HepG2 (cell line): ENCODE data around the gene SND1. TPM values are rescaled to one million over a fixed set of nuclear protein-coding genes. Genes with fewer than 3 reads are reported as not detected.

ENCODE experiments used
- ATAC-seq: fragments of 200-7000 bp; cut with Tn5 transposase; 3 replicates; pipeline ENCODE4 v1.9.1; 2020; ENCODE audit warnings: mild to moderate bottlenecking, moderate library complexity
- BruUV-seq: library from RNA; stranded (reverse); fragments of 400-500 nt; replicated peaks from 2 replicates; lab custom pipeline; 2021; lab: Mats Ljungman, UMichigan
- CTCF ChIA-PET: fragments of 300-600 bp; formaldehyde crosslinking; extraction: SDS; loops from one replicate; lab custom pipeline; 2021; ENCODE audit warnings: low total read pairs, inconsistent platforms, low intra/inter-chr PET ratio; lab: Yijun Ruan, JAX
- POLR2A ChIA-PET: fragments of 350-600 bp; sonication (Branson Sonifier 250); formaldehyde crosslinking; loops from one replicate; lab custom pipeline; 2020; ENCODE audit warnings: antibody characterized with exemption, inconsistent platforms; lab: Yijun Ruan, JAX
- DNase-seq: peaks from one replicate; pipeline ENCODE4 v3.0.0-alpha.2; 2015; ENCODE audit warnings: low spot score
- FAIRE-seq: peaks from 3 replicates; lab custom pipeline; 2011; peaks lifted over from hg19 to GRCh38; lab: Jason Lieb, UNC
- H2AFZ ChIP-seq: one replicate; pipeline ENCODE4 v1.6.1; 2011; ENCODE audit warnings: low read length, inconsistent platforms
- H3K27ac ChIP-seq: fragments of 300-600 bp; 3 replicates; pipeline ENCODE4 v1.8.0; 2011; ENCODE audit warnings: mixed run types, mild to moderate bottlenecking, mixed read lengths, low read length, inconsistent platforms; ENCODE audit not compliant: insufficient read depth; ENCODE audit errors: extremely low read length
- H3K27me3 ChIP-seq, 2 experiments: fragments of 200-600 bp in 1 of 2; 2 replicates in 1 of 2; 3 replicates in 1 of 2; pipeline versions ENCODE4 v1.6.0 to v1.8.0; 2011; ENCODE audit warnings: low read length in 2 of 2, mild to moderate bottlenecking in 2 of 2, moderate library complexity in 2 of 2, inconsistent platforms in 1 of 2; ENCODE audit not compliant: insufficient read depth in 2 of 2, control insufficient read depth in 1 of 2
- H3K36me3 ChIP-seq, 2 experiments: fragments of 200-600 bp in 1 of 2; replicated peaks in 1 of 2; 2 replicates in 1 of 2; 3 replicates in 1 of 2; pipeline versions ENCODE4 v1.5.1 to v1.8.0; 2011; ENCODE audit warnings: low read length in 2 of 2, inconsistent platforms in 1 of 2; ENCODE audit not compliant: insufficient read depth in 2 of 2, control insufficient read depth in 1 of 2
- H3K4me1 ChIP-seq: 2 replicates; pipeline ENCODE4 v1.5.1; 2012; ENCODE audit warnings: low read length, inconsistent platforms; ENCODE audit not compliant: insufficient read depth
- H3K4me2 ChIP-seq: 2 replicates; pipeline ENCODE4 v1.6.0; 2011; ENCODE audit warnings: low read depth, low read length, inconsistent platforms
- H3K4me3 ChIP-seq, 3 experiments: fragments of 200-600 bp in 1 of 3; sonication (generic), shearing (Covaris generic) in 1 of 3; replicated peaks in 1 of 3; 2 replicates each; pipeline ENCODE4 v1.5.1; 2011 to 2016; ENCODE audit warnings: low read length in 3 of 3, inconsistent platforms in 2 of 3, low read depth in 2 of 3, mild to moderate bottlenecking in 2 of 3, control low read depth in 1 of 3, mixed read lengths in 1 of 3; ENCODE audit not compliant: insufficient read depth in 1 of 3
- H3K79me2 ChIP-seq: one replicate; pipeline ENCODE4 v1.6.1; 2011; ENCODE audit warnings: low read length, inconsistent platforms; ENCODE audit not compliant: insufficient read depth
- H3K9ac ChIP-seq: 2 replicates; pipeline ENCODE4 v1.6.0; 2011; ENCODE audit warnings: mild to moderate bottlenecking, low read depth, low read length, inconsistent platforms; ENCODE audit not compliant: insufficient read depth
- H3K9me3 ChIP-seq: 2 replicates; pipeline ENCODE4 v1.5.1; 2012; ENCODE audit warnings: mild to moderate bottlenecking, low read length
- H4K20me1 ChIP-seq: 2 replicates; pipeline ENCODE4 v1.6.0; 2011; ENCODE audit warnings: inconsistent platforms, mild to moderate bottlenecking, low read length, moderate library complexity; ENCODE audit not compliant: insufficient read depth
- GFI1 ChIP-seq: sonication (generic); formaldehyde crosslinking; IDR thresholded peaks from 2 replicates; pipeline ENCODE4 v1.5.0; 2020; ENCODE audit warnings: missing genetic modification reagents, mild to moderate bottlenecking, borderline replicate concordance
- KDM1A ChIP-seq: IDR thresholded peaks from 2 replicates; pipeline ENCODE4 v1.6.1; 2016; ENCODE audit warnings: missing compliant biosample characterization
- POLR2AphosphoS2 ChIP-seq: IDR thresholded peaks from 2 replicates; pipeline ENCODE4 v1.6.1; 2011; ENCODE audit warnings: low read depth, low read length, improper control_type of control experiment
- SALL1 ChIP-seq: sonication (generic); formaldehyde crosslinking; IDR thresholded peaks from 2 replicates; pipeline ENCODE4 v1.8.0; 2022; ENCODE audit warnings: mild to moderate bottlenecking, missing genetic modification reagents
- WIZ ChIP-seq: sonication (generic); formaldehyde crosslinking; IDR thresholded peaks from 2 replicates; pipeline ENCODE4 v1.5.1; 2020; ENCODE audit warnings: mild to moderate bottlenecking, missing genetic modification reagents
- ZFP36L1 ChIP-seq: sonication (generic); formaldehyde crosslinking; IDR thresholded peaks from 2 replicates; pipeline ENCODE4 v1.8.0; 2022; ENCODE audit warnings: mild to moderate bottlenecking, missing genetic modification reagents, moderate library complexity
- ZNF292 ChIP-seq: sonication (generic); formaldehyde crosslinking; IDR thresholded peaks from 2 replicates; pipeline ENCODE4 v1.8.1; 2022; ENCODE audit warnings: mild to moderate bottlenecking, low read depth, missing genetic modification reagents, borderline replicate concordance
- ZNF792 ChIP-seq: IDR thresholded peaks from 2 replicates; pipeline ENCODE4 v1.6.1; 2016
- WGBS: methylation state at CpG from one replicate; pipeline ENCODE4 v1.1.6; 2017; ENCODE audit warnings: low lambda C conversion rate; 5-methylcytosine and 5-hydroxymethylcytosine counted together
- in situ Hi-C: cut with HindIII; loops from 2 replicates; pipeline ENCODE4 v1.10.0; 2017; ENCODE audit warnings: low pct_unique_long_range_greater_than_20kb; ENCODE audit not compliant: extremely low pct_ligation_motif_present
- intact Hi-C: fragments of 100-400 bp; cut with micrococcal nuclease; formaldehyde crosslinking; loops from one replicate; pipeline ENCODE4 v1.10.0; 2022; ENCODE audit not compliant: unreplicated experiment
- polyA plus RNA-seq, 8 experiments: library from polyadenylated mRNA; depleted of rRNA in 3 of 8; stranded (reverse) in 7 of 8; unstranded in 1 of 8; fragments of >200 nt; fragmentation: Illumina TruSeq in 4 of 8; extraction: Trizol in 4 of 8; gene quantifications; 2 replicates each; pipeline versions ENCODE4 v1.2.1 to v1.2.3, GENCODE V29; 2011 to 2016; ENCODE audit warnings: low read depth in 4 of 8, missing spikeins in 1 of 8, mixed read lengths in 1 of 8; ENCODE audit not compliant: insufficient read depth in 1 of 8
- total RNA-seq, 5 experiments: library from RNA; depleted of rRNA; stranded (reverse); fragments of >200 nt; fragmentation: Illumina TruSeq; extraction: Trizol; gene quantifications; 2 replicates each; pipeline ENCODE4 v1.2.3, GENCODE V29; 2016; ENCODE audit warnings: low read depth in 1 of 5
- TF ChIP-seq, protein P1 (sequence below): IDR thresholded peaks from 2 replicates; pipeline ENCODE4 v1.6.1; 2016; ENCODE audit warnings: low read depth
- TF ChIP-seq, protein P2 (sequence below): sonication (generic); formaldehyde crosslinking; IDR thresholded peaks from 2 replicates; pipeline ENCODE4 v1.4.0; 2020; ENCODE audit warnings: mild to moderate bottlenecking, missing genetic modification reagents
- TF ChIP-seq, protein P3 (sequence below): sonication (generic); formaldehyde crosslinking; IDR thresholded peaks from 2 replicates; pipeline ENCODE4 v1.9.0; 2021; ENCODE audit warnings: missing genetic modification reagents, borderline replicate concordance

The SND1 gene
- total and polyA plus RNA-seq, 2 of the 13 experiments (the other 11 are each of a cell fraction or from before 2014, with no cell fraction given) = 110 to 182 TPM

DNA sequence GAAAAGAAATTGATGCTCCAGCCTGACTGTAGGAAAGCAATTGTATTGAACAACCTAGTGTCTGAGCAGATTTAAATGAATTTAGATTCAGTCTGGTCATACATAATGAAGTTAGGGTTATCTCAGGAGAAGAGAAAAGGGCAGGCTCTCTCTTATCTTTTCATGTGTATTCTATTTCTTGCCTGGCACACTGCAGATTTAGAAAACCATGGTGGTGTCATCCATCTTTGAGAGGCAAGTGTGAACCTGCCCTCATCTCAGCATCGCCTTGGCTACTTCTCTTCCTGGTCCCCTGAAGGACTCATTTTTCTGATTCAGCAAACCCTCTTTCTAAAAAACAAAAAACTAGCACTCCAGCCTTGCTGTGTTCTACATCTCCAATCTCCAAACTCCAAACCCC is 241.6 kb downstream of the SND1 start:
- FAIRE-seq = no peak
- ATAC-seq = no peak
- intact Hi-C loops = no loop called here
- no peak for DNase-seq
- no peak overlapping the region for H2AFZ ChIP-seq
- H3K27ac ChIP-seq = no peak overlapping the region
- H3K4me3 ChIP-seq = no peak overlapping the region
- in situ Hi-C loops = no loop called here
- H3K4me2 ChIP-seq = no peak overlapping the region
- TF ChIP-seq ZNF792 (CRISPR knock-in tag) (no peak), GFI1 (CRISPR knock-in tag) (no peak), ZFP36L1 (CRISPR knock-in tag) (no peak), SALL1 (CRISPR knock-in tag) (no peak), WIZ (CRISPR knock-in tag) (no peak), KDM1A (CRISPR knock-in tag) (no peak)
- TF ChIP-seq, protein P1, sequence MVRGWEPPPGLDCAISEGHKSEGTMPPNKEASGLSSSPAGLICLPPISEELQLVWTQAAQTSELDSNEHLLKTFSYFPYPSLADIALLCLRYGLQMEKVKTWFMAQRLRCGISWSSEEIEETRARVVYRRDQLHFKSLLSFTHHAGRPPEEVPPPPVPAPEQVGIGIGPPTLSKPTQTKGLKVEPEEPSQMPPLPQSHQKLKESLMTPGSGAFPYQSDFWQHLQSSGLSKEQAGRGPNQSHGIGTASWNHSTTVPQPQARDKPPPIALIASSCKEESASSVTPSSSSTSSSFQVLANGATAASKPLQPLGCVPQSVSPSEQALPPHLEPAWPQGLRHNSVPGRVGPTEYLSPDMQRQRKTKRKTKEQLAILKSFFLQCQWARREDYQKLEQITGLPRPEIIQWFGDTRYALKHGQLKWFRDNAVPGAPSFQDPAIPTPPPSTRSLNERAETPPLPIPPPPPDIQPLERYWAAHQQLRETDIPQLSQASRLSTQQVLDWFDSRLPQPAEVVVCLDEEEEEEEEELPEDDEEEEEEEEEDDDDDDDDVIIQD (CRISPR knock-in tag) = no peak
- 100% methylated on average over 1 of the region's 1 CpG for WGBS
- no TSS peak for BruUV-seq
- ChIA-PET CTCF (no interaction called here), POLR2A (no interaction called here)
- no peaks in the 10 kb centered on the region for H3K27me3 ChIP-seq
- peaks cover 22% of the 10 kb centered on the region; the same call in 1 of the 2 replicates for H3K4me1 ChIP-seq
- no peaks in the 10 kb centered on the region for H3K9me3 ChIP-seq
- peaks cover 8% of the 10 kb centered on the region for H3K79me2 ChIP-seq
- peaks cover 21 to 85% of the 10 kb centered on the region in 2 experiments for H3K36me3 ChIP-seq
- peaks cover 7% of the 10 kb centered on the region; the same call in 1 of the 2 replicates for H4K20me1 ChIP-seq
- no peak overlapping the region for H3K9ac ChIP-seq

DNA sequence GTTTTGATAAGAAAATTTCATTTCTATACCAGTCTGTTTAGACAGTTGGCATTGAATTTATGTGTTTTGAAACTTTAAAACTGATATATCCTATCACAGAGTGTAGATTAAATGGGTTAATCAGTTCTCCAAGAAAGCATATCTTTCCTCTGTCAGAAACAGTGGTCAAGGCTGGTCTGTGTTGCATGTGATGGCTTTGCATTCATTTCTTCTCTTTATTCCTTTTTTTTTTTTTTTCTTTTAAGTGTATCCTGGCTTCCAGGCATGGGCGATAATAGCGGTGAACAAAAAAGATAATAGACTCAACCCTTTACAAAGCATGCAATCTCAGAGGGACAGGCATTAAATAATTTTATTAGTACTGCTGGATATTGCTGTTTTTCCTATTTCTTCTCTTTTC is 242.6 kb downstream of the SND1 start:
- WGBS = 94% methylated on average over 2 of the region's 2 CpGs
- intact Hi-C loops (no loop called here), in situ Hi-C loops (no loop called here)
- peaks cover 10% of the 10 kb centered on the region for H3K79me2 ChIP-seq
- H3K9me3 ChIP-seq = no peaks in the 10 kb centered on the region
- no peak overlapping the region for H3K27ac ChIP-seq
- ATAC-seq (no peak), FAIRE-seq (no peak), DNase-seq (no peak)
- no peak overlapping the region for H3K4me3 ChIP-seq
- H3K4me2 ChIP-seq = no peak overlapping the region
- no peak overlapping the region for H2AFZ ChIP-seq
- ChIA-PET POLR2A (no interaction called here), CTCF (no interaction called here)
- no peaks in the 10 kb centered on the region for H3K27me3 ChIP-seq
- peaks cover 16 to 80% of the 10 kb centered on the region in 2 experiments for H3K36me3 ChIP-seq
- H3K4me1 ChIP-seq = peaks cover 22% of the 10 kb centered on the region; the same call in 1 of the 2 replicates
- no peak overlapping the region for H3K9ac ChIP-seq
- H4K20me1 ChIP-seq = peaks cover 7% of the 10 kb centered on the region; the same call in 1 of the 2 replicates
- no TSS peak for BruUV-seq
- TF ChIP-seq, protein P2, sequence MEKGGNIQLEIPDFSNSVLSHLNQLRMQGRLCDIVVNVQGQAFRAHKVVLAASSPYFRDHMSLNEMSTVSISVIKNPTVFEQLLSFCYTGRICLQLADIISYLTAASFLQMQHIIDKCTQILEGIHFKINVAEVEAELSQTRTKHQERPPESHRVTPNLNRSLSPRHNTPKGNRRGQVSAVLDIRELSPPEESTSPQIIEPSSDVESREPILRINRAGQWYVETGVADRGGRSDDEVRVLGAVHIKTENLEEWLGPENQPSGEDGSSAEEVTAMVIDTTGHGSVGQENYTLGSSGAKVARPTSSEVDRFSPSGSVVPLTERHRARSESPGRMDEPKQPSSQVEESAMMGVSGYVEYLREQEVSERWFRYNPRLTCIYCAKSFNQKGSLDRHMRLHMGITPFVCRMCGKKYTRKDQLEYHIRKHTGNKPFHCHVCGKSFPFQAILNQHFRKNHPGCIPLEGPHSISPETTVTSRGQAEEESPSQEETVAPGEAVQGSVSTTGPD (CRISPR knock-in tag) = no peak
- no peak for TF ChIP-seq POLR2AphosphoS2
- TF ChIP-seq, protein P3, sequence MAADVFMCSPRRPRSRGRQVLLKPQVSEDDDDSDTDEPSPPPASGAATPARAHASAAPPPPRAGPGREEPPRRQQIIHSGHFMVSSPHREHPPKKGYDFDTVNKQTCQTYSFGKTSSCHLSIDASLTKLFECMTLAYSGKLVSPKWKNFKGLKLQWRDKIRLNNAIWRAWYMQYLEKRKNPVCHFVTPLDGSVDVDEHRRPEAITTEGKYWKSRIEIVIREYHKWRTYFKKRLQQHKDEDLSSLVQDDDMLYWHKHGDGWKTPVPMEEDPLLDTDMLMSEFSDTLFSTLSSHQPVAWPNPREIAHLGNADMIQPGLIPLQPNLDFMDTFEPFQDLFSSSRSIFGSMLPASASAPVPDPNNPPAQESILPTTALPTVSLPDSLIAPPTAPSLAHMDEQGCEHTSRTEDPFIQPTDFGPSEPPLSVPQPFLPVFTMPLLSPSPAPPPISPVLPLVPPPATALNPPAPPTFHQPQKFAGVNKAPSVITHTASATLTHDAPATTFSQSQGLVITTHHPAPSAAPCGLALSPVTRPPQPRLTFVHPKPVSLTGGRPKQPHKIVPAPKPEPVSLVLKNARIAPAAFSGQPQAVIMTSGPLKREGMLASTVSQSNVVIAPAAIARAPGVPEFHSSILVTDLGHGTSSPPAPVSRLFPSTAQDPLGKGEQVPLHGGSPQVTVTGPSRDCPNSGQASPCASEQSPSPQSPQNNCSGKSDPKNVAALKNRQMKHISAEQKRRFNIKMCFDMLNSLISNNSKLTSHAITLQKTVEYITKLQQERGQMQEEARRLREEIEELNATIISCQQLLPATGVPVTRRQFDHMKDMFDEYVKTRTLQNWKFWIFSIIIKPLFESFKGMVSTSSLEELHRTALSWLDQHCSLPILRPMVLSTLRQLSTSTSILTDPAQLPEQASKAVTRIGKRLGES = no peak
- no peak for TF ChIP-seq ZNF292 (CRISPR knock-in tag)
